GM19238 (cell line): ENCODE measurements around the gene ABTB1.

Source experiments
- DNase-seq: peaks from one replicate; pipeline ENCODE4 v3.0.0; 2011; ENCODE audit warnings: low spot score; ENCODE audit not compliant: insufficient read length

The ABTB1 gene

DNA sequence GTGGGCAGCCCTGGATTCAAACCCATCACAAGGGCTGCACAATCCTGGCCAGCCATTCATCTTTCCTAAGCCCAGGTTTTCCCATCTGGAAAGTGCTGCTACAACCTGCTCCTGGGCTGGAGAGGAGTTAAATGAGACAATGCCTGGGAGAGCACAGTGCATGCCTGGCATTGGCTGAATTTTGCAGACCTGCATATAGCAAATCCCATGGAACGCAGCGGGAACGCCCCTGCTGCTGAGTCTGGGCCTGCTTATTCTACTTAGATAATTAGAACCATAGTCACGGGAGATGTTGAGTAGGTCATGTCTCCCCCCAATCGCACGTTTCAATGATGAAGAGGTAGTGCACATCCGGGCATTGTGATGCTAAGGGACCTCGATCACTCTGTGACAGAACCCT, 46.6 kb downstream of the ABTB1 start:
- DNase-seq: no peak

DNA sequence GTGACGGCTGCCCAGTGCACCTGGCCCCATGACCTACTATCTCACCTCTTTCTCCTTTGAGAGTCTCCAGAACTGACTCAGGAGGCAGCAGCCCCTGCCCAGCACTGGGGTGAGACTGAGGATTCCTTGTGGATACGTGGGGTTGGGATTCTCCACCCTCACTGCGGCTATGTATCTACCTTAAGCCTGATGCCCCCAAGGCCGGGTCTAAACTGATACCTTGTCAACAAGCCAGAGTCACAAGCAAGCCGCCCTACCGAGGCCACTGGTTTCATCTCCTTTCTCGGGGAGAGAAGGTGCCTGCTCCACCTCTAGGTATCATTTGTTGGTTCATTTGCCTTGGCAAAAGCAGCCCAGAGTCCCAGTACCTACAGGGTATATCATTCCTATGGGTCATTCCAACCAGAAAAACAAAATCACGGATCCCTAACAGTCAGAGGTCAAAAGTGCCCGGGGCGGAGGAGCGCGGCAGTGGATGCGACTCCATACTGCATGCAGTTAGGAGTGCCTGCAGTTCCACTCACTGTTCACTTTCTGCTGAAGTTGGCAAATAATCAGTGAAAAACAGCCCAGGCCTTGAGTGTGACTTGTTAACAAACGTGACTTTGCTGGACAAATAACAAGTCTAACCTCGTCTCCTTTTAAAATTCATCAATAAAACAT, 47.5 kb downstream of the ABTB1 start:
- DNase-seq: no peak

- DNase-seq: no peak
Measured at GRCh38 chr3:127720985-127721935, 48.5 kb downstream of the ABTB1 start.

GRCh38 chr3:127722091-127722784, 49.5 kb downstream of the ABTB1 start:
- DNase-seq: no peak

GRCh38 chr3:127723011-127723567, 50.3 kb downstream of the ABTB1 start:
- no peak for DNase-seq

- DNase-seq: no peak
Measured at GRCh38 chr3:127726894-127727293, 54.1 kb downstream of the ABTB1 start.

- DNase-seq: no peak
Measured at GRCh38 chr3:127728417-127729015, 55.8 kb downstream of the ABTB1 start.

DNA sequence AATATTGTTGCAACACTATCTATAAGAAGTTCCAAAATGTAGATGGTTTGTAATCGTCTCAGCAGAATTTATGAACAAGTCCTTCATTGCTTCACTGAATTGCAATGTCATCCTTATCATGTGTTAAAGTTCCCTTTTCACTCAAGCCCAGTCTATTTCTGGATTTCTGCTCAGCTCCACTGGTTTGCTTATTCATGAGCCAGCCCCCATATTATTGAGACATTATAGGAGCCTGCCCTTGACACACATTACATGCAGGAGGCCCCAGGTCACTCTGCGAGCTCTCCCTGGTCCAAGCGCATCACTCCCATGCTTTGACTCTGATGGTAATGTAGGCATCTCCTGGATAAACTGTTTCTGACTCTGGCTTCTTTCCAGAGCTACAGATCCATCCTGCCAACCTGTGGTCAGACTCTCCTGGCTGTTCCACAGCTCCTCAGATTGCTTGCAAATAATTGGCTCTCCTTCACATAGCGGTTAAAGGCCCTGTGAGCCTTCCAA, 56.9 kb downstream of the ABTB1 start:
- no peak for DNase-seq

DNA sequence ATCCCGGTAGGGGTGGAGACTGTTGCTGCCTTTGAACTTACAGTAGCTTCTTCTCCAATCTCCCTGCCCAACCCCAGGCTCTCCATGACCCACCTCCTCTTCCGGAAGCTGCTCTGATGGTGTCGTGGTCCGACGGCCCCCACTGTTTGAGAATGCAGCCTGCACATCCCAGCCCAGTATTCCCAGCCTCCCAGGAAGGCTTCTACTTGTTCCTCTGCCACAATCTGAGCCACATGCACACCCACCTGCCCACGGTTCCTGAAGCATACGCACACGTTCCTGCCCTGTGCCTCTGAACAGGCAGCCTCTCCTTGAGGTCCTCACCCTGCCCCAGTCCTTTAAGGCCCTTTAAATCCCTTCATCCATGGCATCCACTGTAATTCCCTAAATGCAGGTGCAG, 57.4 kb downstream of the ABTB1 start:
- DNase-seq: no peak
